Mucosa of descending colon (tissue), 3 donors: ENCODE measurements around the gene TRIO. TPM values are rescaled to one million over a fixed set of nuclear protein-coding genes. Genes with fewer than 3 reads are reported as not detected.

Experiments
- ATAC-seq: fragments of 200-7000 bp; cut with Tn5 transposase; one replicate; pipeline ENCODE4 v1.9.1; 2020; ENCODE audit warnings: mild to moderate bottlenecking, moderate library complexity
- DNase-seq, 3 donors: peaks; one replicate each; pipeline ENCODE4 v3.0.0-alpha.2; 2020
- H3K36me3 ChIP-seq: fragments of 200-600 bp; one replicate; pipeline ENCODE4 v1.8.0; 2021; ENCODE audit warnings: low read depth, mild to moderate bottlenecking
- H3K4me1 ChIP-seq: fragments of 200-600 bp; one replicate; pipeline ENCODE4 v1.8.0; 2021; ENCODE audit warnings: low read depth, mild to moderate bottlenecking
- H3K4me3 ChIP-seq: fragments of 200-600 bp; one replicate; pipeline ENCODE4 v1.8.0; 2021; ENCODE audit warnings: mild to moderate bottlenecking
- H3K9me3 ChIP-seq: fragments of 200-600 bp; one replicate; pipeline ENCODE4 v1.8.0; 2021; ENCODE audit warnings: mild to moderate bottlenecking
- CTCF ChIP-seq: fragments of 200-600 bp; IDR thresholded peaks from one replicate; pipeline ENCODE4 v1.8.0; 2022; ENCODE audit warnings: antibody characterized with exemption, mild to moderate bottlenecking
- intact Hi-C, 2 donors: fragments of 100-400 bp; cut with DNase I in 1 of 2; cut with micrococcal nuclease in 1 of 2; formaldehyde crosslinking; loops; one replicate each; pipeline versions ENCODE4 v1.11.0 to v1.11.1; 2022; cut with DNase I, micrococcal nuclease
- total RNA-seq, 3 donors: library from RNA; stranded (reverse); fragmentation: NEBNext Ultra II Directional in 2 of 3; extraction: Animal tissue kit (Norgen Biotek cat#: 25700) in 2 of 3; gene quantifications; one replicate each; pipeline versions ENCODE4 v1.2.1 to v1.2.4, GENCODE V29; 2021 to 2023
- donor health status: DM: no; HTN: no; CAD: no; lungs with moderate emphysema.
- donor health status: DM: no; HTN: no; CAD: no.
- donor health status: DM: no; HTN: yes; CAD: no.

The TRIO gene
- total RNA-seq, 3 donors from 2014 or later, result 164 to 231 (median 168) TPM

- intact Hi-C loops, result no loop called here
- TF ChIP-seq CTCF, result no peak
- H3K36me3 ChIP-seq, result no peaks in the 10 kb centered on the region
- peaks cover 5% of the 10 kb centered on the region for H3K4me1 ChIP-seq
- no peaks in the 10 kb centered on the region for H3K9me3 ChIP-seq
- DNase-seq (no peak), ATAC-seq (peak; percentile 50)
- no peak overlapping the region for H3K4me3 ChIP-seq
These were observed 171.0 kb downstream of the TRIO start for GRCh38 chr5:14313986-14314690.

GRCh38 chr5:14316471-14316870 lies 173.3 kb downstream of the TRIO start:
- no peak for ATAC-seq
- Histone ChIP-seq H3K4me3 (no peak overlapping the region), H3K36me3 (no peaks in the 10 kb centered on the region), H3K9me3 (no peaks in the 10 kb centered on the region), H3K4me1 (peaks cover 5% of the 10 kb centered on the region)
- DNase-seq, result peak in 1 of 3 donors; percentile 52
- no peak for TF ChIP-seq CTCF
- intact Hi-C loops, result no loop called here

GRCh38 chr5:14319102-14319501 lies 176.0 kb downstream of the TRIO start:
- intact Hi-C loops, result no loop called here
- no peak for ATAC-seq
- no peaks in the 10 kb centered on the region for H3K9me3 ChIP-seq

GRCh38 chr5:14321936-14322335 lies 178.8 kb downstream of the TRIO start:
- Histone ChIP-seq H3K36me3 (no peaks in the 10 kb centered on the region), H3K4me1 (no peaks in the 10 kb centered on the region), H3K9me3 (no peaks in the 10 kb centered on the region), H3K4me3 (no peak overlapping the region)
- DNase-seq (no peak), ATAC-seq (no peak)
- no peak for TF ChIP-seq CTCF
- intact Hi-C loops, result no loop called here

More at GRCh38 chr5:14319102-14319501, 176.0 kb downstream of the TRIO start:
- DNase-seq, result no peak
- Histone ChIP-seq H3K36me3 (no peaks in the 10 kb centered on the region), H3K4me3 (no peak overlapping the region), H3K4me1 (peaks cover 5% of the 10 kb centered on the region)
- TF ChIP-seq CTCF, result no peak

- DNase-seq (no peak), ATAC-seq (no peak)
- intact Hi-C loops, result no loop called here
- H3K4me1 ChIP-seq, result no peaks in the 10 kb centered on the region
- no peaks in the 10 kb centered on the region for H3K9me3 ChIP-seq
- no peaks in the 10 kb centered on the region for H3K36me3 ChIP-seq
- no peak for TF ChIP-seq CTCF
- H3K4me3 ChIP-seq, result no peak overlapping the region
These were observed 179.5 kb downstream of the TRIO start for GRCh38 chr5:14322437-14323187.
